GM21367 (cell line): Measurements from ENCODE around the gene YPEL1.

Source experiments
- ATAC-seq: cut with Tn5 transposase; IDR thresholded peaks from one replicate; pipeline ENCODE4 v1.9.1; 2021; ENCODE audit not compliant: unreplicated experiment

The YPEL1 gene

GRCh38 chr22:21735200-21736083 lies at the start of gene YPEL1:
Gene YPEL1, minus strand, starts transcription at chr22:21735794. Its CDS starts 25,050 bp downstream, at chr22:21710744.
- peak; percentile 73 for ATAC-seq

- ATAC-seq, result no peak
Measured at GRCh38 chr22:21780259-21780658, 44.7 kb upstream of the YPEL1 start.

GRCh38 chr22:21779444-21779843 lies 43.9 kb upstream of the YPEL1 start:
- ATAC-seq, result no peak

- ATAC-seq, result no peak
Measured at GRCh38 chr22:21778705-21779363, 43.2 kb upstream of the YPEL1 start.

DNA sequence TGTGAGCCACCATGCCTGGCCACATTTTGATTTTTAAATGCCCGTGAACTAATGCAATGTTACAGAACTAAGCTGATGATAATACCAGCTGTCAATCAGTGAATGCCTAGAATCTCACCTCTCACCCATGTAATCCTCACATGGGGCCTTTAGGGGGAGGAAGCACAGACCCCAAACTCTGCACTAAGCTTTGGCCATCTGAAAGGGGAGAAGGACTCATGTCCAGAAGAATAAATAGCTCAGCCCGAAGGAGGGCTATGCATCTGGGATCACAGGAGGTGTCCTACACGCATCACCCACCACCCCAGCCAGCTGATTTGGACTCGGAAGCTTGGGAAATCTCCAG lies 36.0 kb upstream of the YPEL1 start:
- ATAC-seq, result no peak

DNA sequence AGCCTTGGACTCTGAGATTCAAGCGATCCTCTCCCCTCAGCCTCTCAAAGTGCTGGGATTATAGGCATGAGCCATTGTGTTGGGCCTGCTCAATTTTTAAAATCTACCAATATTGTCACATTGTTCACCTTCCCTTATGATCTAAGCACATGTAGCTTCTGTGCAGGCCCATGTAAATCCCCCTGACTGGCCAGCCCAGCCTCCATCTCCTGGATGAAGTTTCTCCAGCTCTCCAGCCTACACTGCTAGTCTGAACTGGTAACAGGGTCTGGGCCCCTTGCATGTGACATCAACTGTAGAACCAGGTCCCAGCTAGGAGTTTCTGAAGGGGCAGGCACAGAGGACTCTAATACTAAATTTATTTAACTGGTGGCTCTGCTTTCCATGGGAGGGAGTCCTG lies 32.8 kb upstream of the YPEL1 start:
- ATAC-seq, result no peak

DNA sequence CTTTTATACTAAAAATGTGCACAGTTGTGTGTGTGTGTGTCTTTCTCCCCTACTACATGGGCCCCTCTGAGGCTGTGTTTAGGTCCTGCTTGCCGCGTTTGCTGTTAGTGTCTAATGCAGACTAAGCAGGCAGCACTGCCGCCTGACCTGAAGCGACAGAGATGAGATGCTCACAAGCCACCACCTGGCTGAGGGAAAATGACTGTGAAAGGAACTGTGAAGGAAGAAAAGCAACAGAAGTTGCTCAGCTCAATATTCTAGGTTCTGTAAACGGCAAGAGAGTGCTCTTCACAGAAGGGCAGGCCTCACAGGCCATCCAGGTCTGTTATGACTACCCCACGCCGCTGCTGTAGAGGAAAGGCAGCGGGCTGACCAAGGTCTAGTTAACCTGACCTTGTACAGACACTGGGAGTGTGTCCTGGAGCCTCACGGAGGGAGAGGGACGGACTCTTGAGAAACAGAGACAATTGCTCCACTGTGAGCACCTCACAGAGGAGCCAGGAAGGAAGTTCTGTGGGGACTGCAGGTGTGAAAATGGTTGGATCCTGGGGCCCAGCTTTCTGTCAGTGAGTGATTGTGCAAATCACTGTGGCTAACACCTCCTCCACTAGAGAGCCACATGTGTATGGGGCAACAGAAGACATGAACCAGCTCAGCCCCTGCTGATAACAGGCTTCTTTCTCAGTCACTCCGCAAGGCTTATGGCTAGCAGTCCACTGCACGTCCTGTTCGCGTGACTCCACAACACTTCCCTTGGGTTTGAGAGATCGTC lies 31.3 kb upstream of the YPEL1 start:
- ATAC-seq, result peak; percentile 50

GRCh38 chr22:21765909-21766529 lies 30.4 kb upstream of the YPEL1 start:
- ATAC-seq, result no peak

GRCh38 chr22:21764038-21764804 lies 28.6 kb upstream of the YPEL1 start:
- ATAC-seq, result no peak

DNA sequence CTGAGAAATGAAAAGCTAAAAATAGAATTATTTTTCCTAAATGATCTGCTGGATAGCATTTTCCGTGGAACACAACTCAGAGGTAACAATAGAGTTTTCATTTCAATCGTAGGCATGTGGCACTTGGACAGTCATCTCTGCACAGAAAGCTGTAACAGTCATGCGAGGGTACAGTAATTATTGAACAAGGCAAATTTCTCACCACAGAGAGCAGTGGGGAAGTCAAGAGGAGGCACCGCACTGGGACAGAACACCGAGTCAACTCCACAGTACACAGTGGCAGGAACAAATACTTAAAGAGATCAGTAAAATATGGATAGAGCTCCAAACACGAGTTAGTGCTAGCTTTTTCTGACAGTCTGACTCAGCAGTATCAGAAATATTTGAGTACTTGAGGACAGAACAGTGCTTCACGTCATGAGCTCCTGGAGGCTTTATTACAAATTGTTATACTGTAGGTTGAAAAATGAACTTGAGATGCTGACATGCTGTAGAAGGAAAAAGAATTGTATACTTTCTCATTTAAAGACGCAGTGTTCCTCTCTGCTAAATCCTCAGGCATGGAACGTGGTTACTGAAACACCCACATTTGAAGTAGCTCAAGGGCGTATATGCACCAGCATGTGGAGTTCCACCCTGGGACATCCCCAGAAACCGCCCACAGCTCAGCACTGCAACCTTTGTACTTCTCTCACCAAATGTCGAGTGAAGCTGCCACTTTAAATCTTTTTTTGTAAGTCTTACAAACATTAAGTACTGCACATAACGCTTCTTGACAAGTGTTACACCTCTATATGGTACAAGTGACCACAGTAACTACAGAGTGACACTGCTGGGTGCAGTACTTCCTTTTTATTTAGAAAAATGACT lies 27.4 kb upstream of the YPEL1 start:
- ATAC-seq, result no peak

GRCh38 chr22:21761994-21762680 lies 26.5 kb upstream of the YPEL1 start:
- no peak for ATAC-seq

DNA sequence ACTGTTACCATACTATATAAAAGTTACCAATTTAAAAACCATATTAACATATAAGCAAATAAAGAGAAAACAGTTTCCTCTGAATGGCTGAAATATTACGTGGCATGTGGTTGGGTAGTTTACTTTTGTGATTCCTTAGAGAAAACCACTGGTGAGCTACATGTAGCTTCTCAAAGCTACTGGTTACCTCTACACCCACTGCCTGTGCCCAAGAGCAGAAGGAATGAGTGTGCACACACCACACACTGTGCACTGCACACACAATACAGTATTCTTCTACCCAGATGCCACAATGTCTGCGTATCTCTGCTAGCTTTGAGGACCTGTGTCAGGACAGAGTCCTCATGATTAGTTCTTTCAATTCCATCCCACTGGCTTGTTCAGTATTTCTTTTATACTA lies 25.5 kb upstream of the YPEL1 start:
- no peak for ATAC-seq

DNA sequence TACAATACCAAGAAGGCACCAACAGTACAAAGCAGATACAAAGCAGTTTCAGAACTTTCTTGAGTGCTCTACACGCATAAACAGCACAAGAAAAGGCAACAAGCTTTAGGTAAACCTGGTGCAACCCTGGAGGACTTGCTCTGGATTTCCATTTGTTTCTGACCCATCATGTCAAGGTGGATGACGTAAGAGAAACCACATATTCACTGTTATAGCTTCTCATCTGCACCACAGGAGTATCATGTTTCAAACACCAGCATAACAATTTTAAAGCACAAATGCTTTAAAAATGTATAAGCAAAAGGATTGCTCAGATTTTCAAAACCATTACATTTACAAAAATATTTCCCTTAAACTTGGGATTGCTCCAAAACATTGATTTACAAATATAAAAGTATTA lies 25.0 kb upstream of the YPEL1 start:
- no peak for ATAC-seq

DNA sequence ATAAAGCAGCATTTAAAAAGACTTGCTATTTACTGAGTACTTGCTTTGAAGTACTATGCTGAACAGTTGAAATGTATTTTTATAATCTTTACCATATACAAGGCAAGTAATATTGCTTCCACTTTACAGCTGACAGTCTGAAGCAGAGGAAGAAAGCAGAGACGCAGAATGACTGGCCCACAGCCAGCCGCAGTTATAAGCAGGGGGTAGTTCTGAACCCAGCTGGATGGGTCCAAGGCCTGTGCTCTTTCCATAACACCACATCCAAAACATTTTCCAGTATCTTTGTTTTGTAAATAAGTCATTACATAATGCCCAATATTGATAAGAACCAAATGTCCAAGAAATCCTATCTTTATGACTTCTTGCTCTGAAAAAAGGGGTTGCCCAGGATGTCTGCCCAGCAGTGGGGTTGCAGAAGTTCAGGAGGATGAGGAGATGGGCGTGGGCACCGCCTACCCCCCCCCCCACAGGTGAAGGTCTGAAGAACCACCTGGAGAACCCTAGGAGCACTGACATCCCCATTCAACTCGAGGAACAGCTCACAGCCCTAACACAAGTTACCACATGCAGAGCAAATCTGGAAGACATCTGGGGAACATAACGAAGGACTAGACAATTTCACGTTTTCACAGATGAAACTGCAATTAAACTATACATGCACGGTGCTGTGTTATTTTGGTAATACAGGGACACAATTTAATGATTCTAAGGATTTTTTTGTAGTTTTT lies 24.2 kb upstream of the YPEL1 start:
- ATAC-seq, result no peak

- no peak for ATAC-seq
Measured at GRCh38 chr22:21759093-21759492, 23.5 kb upstream of the YPEL1 start.

DNA sequence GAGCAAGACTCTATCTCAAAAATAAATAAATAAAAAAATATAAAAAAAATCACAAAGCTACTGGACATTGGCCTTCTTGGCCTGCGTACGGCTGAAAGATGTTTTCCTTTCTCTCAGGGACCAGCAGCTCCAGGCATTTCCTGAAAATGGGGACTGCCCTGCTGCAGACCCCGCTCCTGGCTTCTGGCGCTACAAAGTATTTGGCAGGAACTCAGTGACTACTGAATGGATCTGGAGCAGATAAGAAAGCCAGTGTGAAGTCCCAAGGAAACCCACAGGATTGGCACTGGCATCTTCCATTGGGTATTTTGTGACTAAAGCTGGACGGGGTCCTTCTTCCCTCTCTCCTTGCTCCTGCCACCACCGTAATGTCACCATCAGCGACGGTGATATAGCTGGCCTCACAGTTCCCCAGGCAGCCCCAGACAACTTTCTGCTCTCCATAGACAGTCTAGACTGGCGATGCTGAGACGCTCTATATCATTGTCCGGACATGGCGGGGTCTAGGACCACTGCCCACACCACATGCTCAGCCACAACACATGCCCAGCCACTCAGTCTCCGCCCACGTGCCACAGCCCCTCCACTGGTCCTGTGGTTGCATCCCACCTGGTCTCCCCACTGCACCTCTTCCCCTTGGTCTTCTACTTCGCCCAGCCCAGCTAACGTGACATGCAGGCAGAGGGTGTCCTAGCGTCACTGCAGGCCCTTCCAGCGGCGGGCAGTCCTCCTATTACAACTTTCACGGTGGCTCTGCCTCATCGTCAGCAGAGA lies 22.7 kb upstream of the YPEL1 start:
- ATAC-seq, result no peak

- no peak for ATAC-seq
Measured at GRCh38 chr22:21755851-21756284, 20.3 kb upstream of the YPEL1 start.

DNA sequence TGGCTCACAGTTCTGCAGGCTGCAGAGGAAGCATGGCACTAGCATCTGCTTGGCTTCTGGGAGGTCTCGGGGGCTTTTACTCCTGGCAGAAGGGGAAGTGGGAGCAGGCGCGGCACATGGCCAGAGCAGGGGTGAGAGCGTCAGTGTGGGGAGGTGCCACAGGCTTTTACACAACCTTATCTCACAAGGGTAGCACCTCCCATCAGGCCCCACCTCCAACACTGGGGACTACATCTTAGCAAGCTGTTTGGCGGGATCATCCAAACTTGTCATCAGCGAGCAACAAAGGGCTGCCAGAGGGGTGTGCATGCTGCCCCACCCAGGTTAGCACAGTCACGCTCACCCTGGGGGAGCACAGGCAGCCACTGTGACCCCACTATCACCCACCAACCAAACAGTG lies 18.9 kb upstream of the YPEL1 start:
- ATAC-seq, result no peak
